Thyroid gland (tissue), 4 donors: ENCODE results near the gene ADNP. TPM values are rescaled to one million over a fixed set of nuclear protein-coding genes. Genes with fewer than 3 reads are reported as not detected.

Source experiments
- DNase-seq, 2 donors: peaks; one replicate each; pipeline ENCODE4 v3.0.0-alpha.2; 2019
- H3K27ac ChIP-seq, 3 donors: fragments of 200-600 bp; sonication (generic); 1 replicate in 2 of 3; 2 replicates in 1 of 3; pipeline ENCODE4 v1.5.1; 2016 to 2019; ENCODE audit warnings: mild to moderate bottlenecking in 1 of 3, moderate library complexity in 1 of 3
- H3K27me3 ChIP-seq: fragments of 200-600 bp; sonication (generic); one replicate; pipeline ENCODE4 v1.5.1; 2019
- H3K36me3 ChIP-seq, 2 donors: fragments of 200-600 bp; sonication (generic); one replicate each; pipeline ENCODE4 v1.5.1; 2016 to 2019
- H3K4me1 ChIP-seq, 2 donors: fragments of 200-600 bp; sonication (generic); one replicate each; pipeline ENCODE4 v1.5.1; 2017 to 2019
- H3K4me3 ChIP-seq, 3 donors: fragments of 200-600 bp; sonication (generic); replicated peaks in 1 of 3; 1 replicate in 2 of 3; 2 replicates in 1 of 3; pipeline ENCODE4 v1.5.1; 2016; ENCODE audit warnings: mild to moderate bottlenecking in 1 of 3
- H3K9me3 ChIP-seq: fragments of 200-600 bp; sonication (generic); one replicate; pipeline ENCODE4 v1.5.1; 2017
- POLR2A ChIP-seq, 2 donors: fragments of 450-650 bp; IDR thresholded peaks; one replicate each; pipeline ENCODE4 v1.6.1; 2017; ENCODE audit warnings: antibody characterized with exemption in 2 of 2, mild to moderate bottlenecking in 2 of 2, moderate library complexity in 1 of 2
- WGBS, 2 donors: methylation state at CpG; one replicate each; pipeline ENCODE4 v1.1.5; 2017; 5-methylcytosine and 5-hydroxymethylcytosine counted together
- intact Hi-C: fragments of 100-400 bp; cut with DNase I; formaldehyde crosslinking; loops from one replicate; pipeline ENCODE4 v1.15.1; 2023
- total RNA-seq, 4 donors: library from RNA; depleted of rRNA; stranded (reverse); fragments of >200 nt; gene quantifications; one replicate each; pipeline ENCODE4 v1.2.3, GENCODE V29; 2016
- TF ChIP-seq, protein P1 (sequence below), 6 experiments: fragments of 200-600 bp in 3 of 6; fragments of 450-650 bp in 3 of 6; sonication (generic) in 3 of 6; IDR thresholded peaks; one replicate each; pipeline ENCODE4 v1.5.1; 2016 to 2019; ENCODE audit warnings: antibody characterized with exemption in 6 of 6, mild to moderate bottlenecking in 2 of 6, inconsistent platforms in 1 of 6, moderate library complexity in 1 of 6

The ADNP gene
- total RNA-seq, 4 donors from 2014 or later, result 55.5 to 68.9 (median 63.5) TPM

DNA sequence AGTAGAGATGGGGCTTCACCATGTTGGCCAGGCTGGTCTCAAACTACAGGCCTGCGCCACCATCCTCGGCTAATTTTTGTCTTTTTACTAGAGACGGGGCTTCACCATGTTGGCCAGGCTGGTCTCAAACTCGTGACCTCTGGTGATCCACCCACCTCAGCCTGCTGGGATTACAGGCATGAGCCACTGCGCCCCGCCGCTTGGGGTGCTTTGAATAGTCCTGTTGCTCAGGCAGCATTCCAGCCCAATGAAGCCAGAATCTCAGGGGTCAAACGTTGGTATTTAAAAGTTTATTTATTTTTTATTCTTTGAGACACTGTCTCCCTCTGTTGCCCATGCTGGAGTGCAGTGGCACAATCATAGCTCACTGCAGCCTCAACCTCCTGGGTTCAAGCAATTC, 38.7 kb upstream of the ADNP start:
- 86 to 90% methylated on average over 8 of the region's 8 CpGs for WGBS, 2 donors
- Histone ChIP-seq H3K4me3 (no peak overlapping the region), H3K9me3 (no peaks in the 10 kb centered on the region), H3K27me3 (no peaks in the 10 kb centered on the region), H3K4me1 (no peaks in the 10 kb centered on the region), H3K36me3 (no peaks in the 10 kb centered on the region), H3K27ac (no peak overlapping the region)
- no peak for TF ChIP-seq POLR2A (IDR thresholded peaks at IDR 0.05)
- TF ChIP-seq, protein P1, sequence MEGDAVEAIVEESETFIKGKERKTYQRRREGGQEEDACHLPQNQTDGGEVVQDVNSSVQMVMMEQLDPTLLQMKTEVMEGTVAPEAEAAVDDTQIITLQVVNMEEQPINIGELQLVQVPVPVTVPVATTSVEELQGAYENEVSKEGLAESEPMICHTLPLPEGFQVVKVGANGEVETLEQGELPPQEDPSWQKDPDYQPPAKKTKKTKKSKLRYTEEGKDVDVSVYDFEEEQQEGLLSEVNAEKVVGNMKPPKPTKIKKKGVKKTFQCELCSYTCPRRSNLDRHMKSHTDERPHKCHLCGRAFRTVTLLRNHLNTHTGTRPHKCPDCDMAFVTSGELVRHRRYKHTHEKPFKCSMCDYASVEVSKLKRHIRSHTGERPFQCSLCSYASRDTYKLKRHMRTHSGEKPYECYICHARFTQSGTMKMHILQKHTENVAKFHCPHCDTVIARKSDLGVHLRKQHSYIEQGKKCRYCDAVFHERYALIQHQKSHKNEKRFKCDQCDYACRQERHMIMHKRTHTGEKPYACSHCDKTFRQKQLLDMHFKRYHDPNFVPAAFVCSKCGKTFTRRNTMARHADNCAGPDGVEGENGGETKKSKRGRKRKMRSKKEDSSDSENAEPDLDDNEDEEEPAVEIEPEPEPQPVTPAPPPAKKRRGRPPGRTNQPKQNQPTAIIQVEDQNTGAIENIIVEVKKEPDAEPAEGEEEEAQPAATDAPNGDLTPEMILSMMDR (IDR thresholded peaks at IDR 0.05), result no peak
- intact Hi-C loops, result no loop called here
- DNase-seq, result no peak

- H3K9me3 ChIP-seq, result no peaks in the 10 kb centered on the region
- no peak for DNase-seq
- H3K4me1 ChIP-seq, result no peaks in the 10 kb centered on the region
- no peaks in the 10 kb centered on the region for H3K27me3 ChIP-seq
- no peak for TF ChIP-seq POLR2A (IDR thresholded peaks at IDR 0.05)
- TF ChIP-seq, protein P1 (IDR thresholded peaks at IDR 0.05), result no peak
- no peaks in the 10 kb centered on the region for H3K36me3 ChIP-seq
- intact Hi-C loops, result no loop called here
- WGBS, 2 donors, result 84 to 92% methylated on average over 5 of the region's 5 CpGs
- H3K27ac ChIP-seq, result no peak overlapping the region
- H3K4me3 ChIP-seq, result no peak overlapping the region
These were observed 38.2 kb upstream of the ADNP start for GRCh38 chr20:50969435-50969834.

- 77 to 79% methylated on average over 9 of the region's 9 CpGs for WGBS, 2 donors
- no peaks in the 10 kb centered on the region for H3K27me3 ChIP-seq
- no peak for TF ChIP-seq POLR2A (IDR thresholded peaks at IDR 0.05)
- TF ChIP-seq, protein P1 (IDR thresholded peaks at IDR 0.05), result no peak
- no peak overlapping the region for H3K27ac ChIP-seq
- no peaks in the 10 kb centered on the region for H3K9me3 ChIP-seq
- no peak overlapping the region for H3K4me3 ChIP-seq
- no peak for DNase-seq
- no peaks in the 10 kb centered on the region for H3K4me1 ChIP-seq
- H3K36me3 ChIP-seq, result no peaks in the 10 kb centered on the region
- intact Hi-C loops, result no loop called here
These were observed 37.1 kb upstream of the ADNP start for GRCh38 chr20:50968289-50968688.

GRCh38 chr20:50967586-50967985, 36.3 kb upstream of the ADNP start:
- Histone ChIP-seq H3K36me3 (no peaks in the 10 kb centered on the region), H3K4me1 (no peaks in the 10 kb centered on the region), H3K27me3 (no peaks in the 10 kb centered on the region), H3K27ac (no peak overlapping the region), H3K4me3 (no peak overlapping the region), H3K9me3 (no peaks in the 10 kb centered on the region)
- peak; percentile 26 to 45 for DNase-seq
- TF ChIP-seq, protein P1 (IDR thresholded peaks at IDR 0.05), result no peak
- no peak for TF ChIP-seq POLR2A (IDR thresholded peaks at IDR 0.05)
- intact Hi-C loops, result no loop called here
- WGBS, 2 donors, result 3 to 13% methylated on average over 7 of the region's 7 CpGs

- H3K27ac ChIP-seq, result no peak overlapping the region
- no peaks in the 10 kb centered on the region for H3K27me3 ChIP-seq
- peak overlapping the region in 2 of 3 donors; percentile 34 to 99 for H3K4me3 ChIP-seq
- H3K4me1 ChIP-seq, result peaks cover 21 to 24% of the 10 kb centered on the region in 2 donors
- no peaks in the 10 kb centered on the region for H3K36me3 ChIP-seq
- intact Hi-C loops, result loop anchor here (2.0 kb wide), 1 partner anchor 27 kb away; no protein-coding TSS in a partner anchor
- no peaks in the 10 kb centered on the region for H3K9me3 ChIP-seq
- DNase-seq, result no peak
- 54 to 62% methylated on average over 19 of the region's 25 CpGs for WGBS, 2 donors
- TF ChIP-seq POLR2A (IDR thresholded peaks at IDR 0.05), result no peak
- TF ChIP-seq, protein P1 (IDR thresholded peaks at IDR 0.05), result no peak
These were observed 28.4 kb upstream of the ADNP start for GRCh38 chr20:50959543-50960126.
